ENCODE data around the gene CATSPERD. TPM values are rescaled to one million over a fixed set of nuclear protein-coding genes. Genes with fewer than 3 reads are reported as not detected.

Gene CATSPERD
- total and polyA plus RNA-seq, 7 donors, result not detected

GRCh38 chr19:5753743-5754142 lies 33.3 kb downstream of the CATSPERD start:
- TF ChIP-seq CTCF (IDR thresholded peaks at IDR 0.05), result no peak
- ATAC-seq, result no peak
- H3K4me1 ChIP-seq, result no peaks in the 10 kb centered on the region
- WGBS, 3 donors, result 56 to 70% (median 59%) methylated on average over 6 of the region's 6 CpGs
- H3K9me3 ChIP-seq, result no peaks in the 10 kb centered on the region
- no peak overlapping the region for H3K27ac ChIP-seq
- H3K4me3 ChIP-seq, result no peak overlapping the region
- intact Hi-C loops (cut with DNase I), result no loop called here
- peaks cover 0 to 11% (median 5%) of the 10 kb centered on the region in 3 donors for H3K27me3 ChIP-seq (ENCODE audit: insufficient read depth in 3 of 3, low read length in 2 of 3)
- H3K36me3 ChIP-seq (ENCODE audit: insufficient read depth in 1 of 2, low read depth in 1 of 2), result no peaks in the 10 kb centered on the region
- no peak for DNase-seq

DNA sequence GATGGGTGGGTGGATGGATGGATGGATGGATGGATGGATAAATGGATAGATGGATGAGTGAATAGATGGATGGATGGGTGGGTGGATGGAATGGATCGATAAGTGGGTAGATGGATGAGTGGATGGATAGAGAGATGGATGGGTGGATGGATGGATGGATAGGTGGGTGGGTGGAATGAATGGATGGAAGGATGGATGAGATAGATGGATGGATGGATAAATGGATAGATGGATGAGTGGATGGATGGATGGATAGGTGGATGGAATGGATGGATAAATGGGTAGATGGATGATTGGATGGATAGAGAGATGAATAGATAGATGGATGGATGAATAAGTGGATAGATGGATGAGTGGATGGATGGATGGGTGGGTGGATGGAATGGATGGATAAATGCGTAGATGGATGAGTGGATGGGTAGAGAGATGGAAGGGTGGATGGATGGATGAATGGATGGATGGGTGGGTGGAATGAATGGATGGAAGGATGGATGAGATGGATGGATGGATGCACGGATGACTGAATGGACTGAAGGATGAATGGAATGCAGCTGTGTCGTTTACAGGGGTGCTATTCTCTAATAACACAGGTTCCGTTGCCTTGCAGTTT lies 42.3 kb downstream of the CATSPERD start:
- intact Hi-C loops (cut with DNase I), result no loop called here
- WGBS, 3 donors, result 88 to 95% (median 89%) methylated on average over 5 of the region's 5 CpGs
- Histone ChIP-seq H3K4me3 (no peak overlapping the region), H3K36me3 (ENCODE audit: insufficient read depth in 1 of 2, low read depth in 1 of 2) (no peaks in the 10 kb centered on the region), H3K27me3 (ENCODE audit: insufficient read depth in 3 of 3, low read length in 2 of 3) (peaks cover 0 to 4% (median 0%) of the 10 kb centered on the region in 3 donors), H3K4me1 (no peaks in the 10 kb centered on the region), H3K9me3 (no peaks in the 10 kb centered on the region), H3K27ac (no peak overlapping the region)
- no peak for DNase-seq
- no peak for TF ChIP-seq CTCF (IDR thresholded peaks at IDR 0.05)
- no peak for ATAC-seq

DNA sequence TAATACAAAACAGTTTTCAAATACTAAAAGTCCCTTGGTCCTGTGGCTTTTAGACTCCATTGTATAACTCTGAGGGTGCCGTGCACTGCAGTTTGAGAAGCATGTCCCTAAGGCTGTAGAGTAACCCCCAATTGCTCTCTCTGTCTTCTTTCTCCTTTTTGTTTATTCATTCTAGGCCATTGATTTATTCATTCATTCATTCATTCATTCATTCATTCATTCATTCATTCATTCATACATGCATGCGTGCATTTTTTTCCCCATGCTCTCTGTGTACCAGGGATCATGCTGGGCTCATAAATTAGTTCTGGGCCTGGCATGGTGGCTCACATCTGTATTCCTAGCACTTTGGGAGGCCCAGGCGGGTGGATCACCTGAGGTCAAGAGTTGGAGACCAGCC lies 44.8 kb downstream of the CATSPERD start:
- H3K27ac ChIP-seq, result no peak overlapping the region
- H3K36me3 ChIP-seq (ENCODE audit: insufficient read depth in 1 of 2, low read depth in 1 of 2), result no peaks in the 10 kb centered on the region
- ATAC-seq, result no peak
- H3K27me3 ChIP-seq (ENCODE audit: insufficient read depth in 3 of 3, low read length in 2 of 3), result no peaks in the 10 kb centered on the region
- no peaks in the 10 kb centered on the region for H3K4me1 ChIP-seq
- no peak for DNase-seq
- intact Hi-C loops (cut with DNase I), result no loop called here
- 87 to 91% (median 91%) methylated on average over 3 of the region's 3 CpGs for WGBS, 3 donors
- no peak overlapping the region for H3K4me3 ChIP-seq
- H3K9me3 ChIP-seq, result no peaks in the 10 kb centered on the region
- TF ChIP-seq CTCF (IDR thresholded peaks at IDR 0.05), result no peak

DNA sequence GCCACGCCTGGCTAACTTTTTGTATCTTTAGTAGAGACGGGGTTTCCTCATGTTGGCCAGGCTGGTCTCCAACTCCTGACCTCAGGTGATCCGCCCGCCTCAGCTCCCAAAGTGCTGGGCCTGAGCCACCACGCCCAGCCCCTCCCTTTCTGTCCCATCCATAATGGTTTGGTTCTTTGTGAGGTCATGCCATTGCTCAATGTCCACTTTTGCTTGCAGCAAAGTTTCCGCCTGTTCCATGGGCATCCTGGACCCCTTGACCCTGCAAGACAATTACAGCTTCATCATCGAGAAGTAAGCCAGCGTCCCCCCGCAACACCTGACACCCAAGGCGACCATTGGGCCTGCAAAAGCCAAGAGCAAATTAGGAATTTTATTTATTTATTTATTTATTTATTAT lies 47.5 kb downstream of the CATSPERD start:
- Histone ChIP-seq H3K27me3 (ENCODE audit: insufficient read depth in 3 of 3, low read length in 2 of 3) (peaks cover 0 to 2% (median 0%) of the 10 kb centered on the region in 3 donors), H3K4me3 (no peak overlapping the region), H3K4me1 (no peaks in the 10 kb centered on the region), H3K36me3 (ENCODE audit: insufficient read depth in 1 of 2, low read depth in 1 of 2) (no peaks in the 10 kb centered on the region), H3K9me3 (no peaks in the 10 kb centered on the region), H3K27ac (no peak overlapping the region)
- no peak for ATAC-seq
- intact Hi-C loops (cut with DNase I), result no loop called here
- WGBS, 3 donors, result 91 to 95% (median 91%) methylated on average over 10 of the region's 10 CpGs
- no peak for TF ChIP-seq CTCF (IDR thresholded peaks at IDR 0.05)
- no peak for DNase-seq

DNA sequence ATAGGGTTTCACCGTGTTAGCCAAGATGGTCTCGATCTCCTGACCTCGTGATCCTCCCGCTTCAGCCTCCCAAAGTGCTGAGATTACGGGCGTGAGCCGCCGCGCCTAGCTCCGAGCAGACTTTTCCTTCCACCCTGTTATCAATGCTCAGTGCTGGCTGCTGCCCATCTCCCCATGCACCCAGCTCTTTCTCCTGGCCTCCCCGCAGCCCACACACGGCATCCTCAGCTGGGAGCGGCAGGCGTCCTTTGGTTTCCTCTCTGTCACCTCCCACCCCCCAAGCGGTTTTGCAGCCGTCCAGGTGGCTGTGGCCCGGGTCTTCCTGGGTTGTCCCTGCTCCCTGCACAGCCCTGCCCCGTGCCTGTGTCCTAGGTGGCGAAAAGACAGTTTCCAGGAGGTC lies 52.0 kb downstream of the CATSPERD start:
- no peak for TF ChIP-seq CTCF (IDR thresholded peaks at IDR 0.05)
- DNase-seq (no peak), ATAC-seq (no peak)
- Histone ChIP-seq H3K27ac (no peak overlapping the region), H3K36me3 (ENCODE audit: insufficient read depth in 1 of 2, low read depth in 1 of 2) (no peaks in the 10 kb centered on the region), H3K27me3 (ENCODE audit: insufficient read depth in 3 of 3, low read length in 2 of 3) (peaks cover 0 to 6% (median 0%) of the 10 kb centered on the region in 3 donors), H3K4me3 (no peak overlapping the region), H3K9me3 (no peaks in the 10 kb centered on the region), H3K4me1 (no peaks in the 10 kb centered on the region)
- intact Hi-C loops (cut with DNase I), result no loop called here
- WGBS, 3 donors, result 80 to 83% (median 81%) methylated on average over 18 to 19 of the region's 19 CpGs
